ENCODE data around the gene ITPR3. TPM values are rescaled to one million over a fixed set of nuclear protein-coding genes. Genes with fewer than 3 reads are reported as not detected.

ITPR3 gene
- polyA plus RNA-seq, 1 donor (not counting 4 experiments of a cell fraction or from before 2014, with no cell fraction given) = 43.3 TPM

DNA sequence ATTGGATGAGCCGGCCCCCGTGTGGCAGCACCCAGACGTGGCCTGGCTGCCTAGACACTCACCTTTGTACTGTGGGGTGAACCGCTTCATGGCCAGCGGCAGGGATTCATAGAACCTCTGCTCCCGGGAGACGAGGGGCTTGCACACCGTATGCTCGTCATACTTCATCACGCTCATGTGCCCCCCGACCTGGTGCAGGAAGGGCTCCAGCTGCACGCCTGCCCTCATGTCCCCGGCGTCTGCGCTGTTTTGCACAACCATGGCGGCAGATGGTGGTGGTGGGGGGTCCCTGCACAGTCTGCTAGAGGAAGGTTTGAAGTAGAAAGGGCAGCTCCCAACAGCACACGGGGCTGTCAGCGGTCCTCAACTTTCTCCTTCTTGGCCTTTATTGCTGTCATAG is 114.1 kb downstream of the ITPR3 start:
- dilution Hi-C loops (cut with MboI; ENCODE audit: extremely low pct_ligation_motif_present, low sequenced_read_pairs) = no loop called here
- FAIRE-seq = no peak
- H3K9me1 ChIP-seq (ENCODE audit: control insufficient read depth, extremely low read depth, insufficient read depth, low read length) = no peaks in the 10 kb centered on the region

DNA sequence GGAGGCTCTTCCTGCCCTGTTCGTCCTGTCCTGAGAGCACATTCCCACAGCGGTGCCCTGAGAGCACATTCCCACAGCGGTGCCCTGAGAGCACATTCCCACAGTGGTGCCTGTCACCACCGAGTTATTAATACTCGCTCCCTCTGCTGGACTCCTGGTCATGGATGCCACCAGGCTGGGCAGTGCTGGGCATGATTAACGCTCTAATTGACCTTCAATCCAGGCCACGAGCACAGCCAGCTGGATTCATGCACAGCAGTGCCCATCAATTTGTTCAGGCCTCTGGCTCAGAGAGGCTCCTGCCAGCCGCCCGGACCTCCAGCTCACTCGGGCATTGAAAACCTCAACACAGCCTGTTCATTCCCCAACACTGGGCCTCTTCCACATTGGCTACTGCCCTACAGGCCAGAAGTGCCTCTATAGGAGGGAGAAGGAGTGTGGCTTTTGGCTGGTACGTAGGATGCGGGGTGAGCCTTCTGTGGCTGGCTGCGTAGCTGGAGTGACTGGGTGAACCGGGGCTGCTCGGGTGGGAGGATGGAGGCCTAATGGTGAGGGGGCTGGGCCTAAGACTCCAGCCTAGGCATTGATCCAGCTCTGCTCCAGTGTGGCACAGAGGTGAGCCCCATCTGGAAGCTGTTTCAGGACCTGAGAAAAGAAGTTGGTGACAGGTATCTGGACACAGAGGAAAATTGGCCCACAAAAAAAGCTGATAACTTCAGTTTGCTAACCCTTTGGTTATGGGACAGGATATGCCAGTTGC is 116.3 kb downstream of the ITPR3 start:
- DNase-seq (ENCODE audit: low read depth, low spot score) (no peak), FAIRE-seq (no peak)
- Histone ChIP-seq H3K27ac (ENCODE audit: control insufficient read depth, insufficient read depth, low read length) (no peak overlapping the region), H3K4me2 (ENCODE audit: control insufficient read depth, extremely low read depth, insufficient read depth, low read depth, low read length) (no peak overlapping the region), H3K9me3 (ENCODE audit: control insufficient read depth, low read depth, low read length) (no peaks in the 10 kb centered on the region), H3K4me1 (ENCODE audit: control insufficient read depth, extremely low read depth, insufficient read depth, low read length) (peaks cover 5% of the 10 kb centered on the region), H4K20me1 (ENCODE audit: control insufficient read depth, extremely low read depth, insufficient read depth, low read length) (no peaks in the 10 kb centered on the region), H3K36me3 (ENCODE audit: control insufficient read depth in 2 of 2, extremely low read depth in 1 of 2, insufficient read depth in 2 of 2, low read length in 2 of 2) (no peaks in the 10 kb centered on the region), H3K27me3 (ENCODE audit: control insufficient read depth, extremely low read depth, insufficient read depth, low read length) (no peaks in the 10 kb centered on the region), H3K9me1 (ENCODE audit: control insufficient read depth, extremely low read depth, insufficient read depth, low read length) (no peaks in the 10 kb centered on the region), H2AFZ (ENCODE audit: control insufficient read depth, low read length) (no peak overlapping the region), H3K9ac (ENCODE audit: control insufficient read depth, extremely low read depth, insufficient read depth, low read length) (no peak overlapping the region), H3K79me2 (ENCODE audit: control insufficient read depth, insufficient read depth, low read length) (no peaks in the 10 kb centered on the region), H3K4me3 (ENCODE audit: control insufficient read depth in 2 of 3, extremely low read depth in 1 of 3, insufficient read depth in 2 of 3, low read depth in 1 of 3, low read length in 3 of 3) (no peak overlapping the region)
- dilution Hi-C loops (cut with MboI; ENCODE audit: extremely low pct_ligation_motif_present, low sequenced_read_pairs) = no loop called here
- TF ChIP-seq, protein P1, sequence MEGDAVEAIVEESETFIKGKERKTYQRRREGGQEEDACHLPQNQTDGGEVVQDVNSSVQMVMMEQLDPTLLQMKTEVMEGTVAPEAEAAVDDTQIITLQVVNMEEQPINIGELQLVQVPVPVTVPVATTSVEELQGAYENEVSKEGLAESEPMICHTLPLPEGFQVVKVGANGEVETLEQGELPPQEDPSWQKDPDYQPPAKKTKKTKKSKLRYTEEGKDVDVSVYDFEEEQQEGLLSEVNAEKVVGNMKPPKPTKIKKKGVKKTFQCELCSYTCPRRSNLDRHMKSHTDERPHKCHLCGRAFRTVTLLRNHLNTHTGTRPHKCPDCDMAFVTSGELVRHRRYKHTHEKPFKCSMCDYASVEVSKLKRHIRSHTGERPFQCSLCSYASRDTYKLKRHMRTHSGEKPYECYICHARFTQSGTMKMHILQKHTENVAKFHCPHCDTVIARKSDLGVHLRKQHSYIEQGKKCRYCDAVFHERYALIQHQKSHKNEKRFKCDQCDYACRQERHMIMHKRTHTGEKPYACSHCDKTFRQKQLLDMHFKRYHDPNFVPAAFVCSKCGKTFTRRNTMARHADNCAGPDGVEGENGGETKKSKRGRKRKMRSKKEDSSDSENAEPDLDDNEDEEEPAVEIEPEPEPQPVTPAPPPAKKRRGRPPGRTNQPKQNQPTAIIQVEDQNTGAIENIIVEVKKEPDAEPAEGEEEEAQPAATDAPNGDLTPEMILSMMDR (optimal IDR thresholded peaks at IDR 0.05 in 1 of 3, IDR thresholded peaks at IDR 0.05 in 1 of 3, conservative IDR thresholded peaks at IDR 0.05 in 1 of 3; ENCODE audit: extremely low read depth in 1 of 3, insufficient read depth in 2 of 3, low read length in 3 of 3) = no peak

More for the DNA sequence above, 114.1 kb downstream of the ITPR3 start:
- Histone ChIP-seq H3K27ac (ENCODE audit: control insufficient read depth, insufficient read depth, low read length) (no peak overlapping the region), H4K20me1 (ENCODE audit: control insufficient read depth, extremely low read depth, insufficient read depth, low read length) (no peaks in the 10 kb centered on the region), H3K36me3 (ENCODE audit: control insufficient read depth in 2 of 2, extremely low read depth in 1 of 2, insufficient read depth in 2 of 2, low read length in 2 of 2) (no peaks in the 10 kb centered on the region), H3K4me1 (ENCODE audit: control insufficient read depth, extremely low read depth, insufficient read depth, low read length) (peaks cover 5% of the 10 kb centered on the region), H3K9me3 (ENCODE audit: control insufficient read depth, low read depth, low read length) (no peaks in the 10 kb centered on the region), H2AFZ (ENCODE audit: control insufficient read depth, low read length) (no peak overlapping the region), H3K9ac (ENCODE audit: control insufficient read depth, extremely low read depth, insufficient read depth, low read length) (no peak overlapping the region), H3K4me3 (ENCODE audit: control insufficient read depth in 2 of 3, extremely low read depth in 1 of 3, insufficient read depth in 2 of 3, low read depth in 1 of 3, low read length in 3 of 3) (no peak overlapping the region), H3K79me2 (ENCODE audit: control insufficient read depth, insufficient read depth, low read length) (no peaks in the 10 kb centered on the region), H3K4me2 (ENCODE audit: control insufficient read depth, extremely low read depth, insufficient read depth, low read depth, low read length) (no peak overlapping the region), H3K27me3 (ENCODE audit: control insufficient read depth, extremely low read depth, insufficient read depth, low read length) (no peaks in the 10 kb centered on the region)
- TF ChIP-seq, protein P1 (optimal IDR thresholded peaks at IDR 0.05 in 1 of 3, IDR thresholded peaks at IDR 0.05 in 1 of 3, conservative IDR thresholded peaks at IDR 0.05 in 1 of 3; ENCODE audit: extremely low read depth in 1 of 3, insufficient read depth in 2 of 3, low read length in 3 of 3) = no peak
- no peak for TF ChIP-seq EZH2 (IDR thresholded peaks at IDR 0.05; ENCODE audit: low read length)
- no peak for DNase-seq (ENCODE audit: low read depth, low spot score)

Data from keratinocyte (primary cell).